Subcutaneous abdominal adipose tissue (tissue), 5 donors: Measurements from ENCODE around the gene PCDHGA11.
"Not testable (repeated sequence)": the region's sequence is repeated elsewhere in the genome, so short reads cannot be mapped to it uniquely, and the experiment has no call there.

Source experiments
- H3K27ac ChIP-seq: one replicate; pipeline ENCODE4 v1.7.0; 2013; ENCODE audit warnings: low read depth, mild to moderate bottlenecking, inconsistent platforms, low read length, moderate library complexity
- H3K27me3 ChIP-seq, 5 donors: one replicate each; pipeline ENCODE4 v1.7.0; 2013; ENCODE audit warnings: low read length in 5 of 5, inconsistent platforms in 1 of 5; ENCODE audit not compliant: control insufficient read depth in 5 of 5, insufficient read depth in 4 of 5
- H3K36me3 ChIP-seq, 5 donors: one replicate each; pipeline ENCODE4 v1.7.0; 2013; ENCODE audit warnings: low read length in 5 of 5; ENCODE audit not compliant: control insufficient read depth in 5 of 5, insufficient read depth in 5 of 5
- H3K4me1 ChIP-seq, 5 donors: one replicate each; pipeline ENCODE4 v1.7.0; 2013; ENCODE audit warnings: low read length in 5 of 5, mild to moderate bottlenecking in 3 of 5, moderate library complexity in 1 of 5; ENCODE audit not compliant: control insufficient read depth in 5 of 5, insufficient read depth in 5 of 5
- H3K4me3 ChIP-seq, 5 donors: one replicate each; pipeline ENCODE4 v1.7.0; 2013; ENCODE audit warnings: low read length in 5 of 5, low read depth in 1 of 5
- H3K9ac ChIP-seq, 5 donors: one replicate each; pipeline ENCODE4 v1.7.0; 2013; ENCODE audit warnings: low read length in 5 of 5, mild to moderate bottlenecking in 4 of 5, moderate library complexity in 3 of 5
- H3K9me3 ChIP-seq, 5 donors: one replicate each; pipeline ENCODE4 v1.7.0; 2013; ENCODE audit warnings: low read length in 5 of 5; ENCODE audit not compliant: control insufficient read depth in 5 of 5
- donor health status: healthy.
- donor health status: healthy.
- donor health status: healthy.
- donor health status: healthy.
- donor health status: healthy.

Gene PCDHGA11

DNA sequence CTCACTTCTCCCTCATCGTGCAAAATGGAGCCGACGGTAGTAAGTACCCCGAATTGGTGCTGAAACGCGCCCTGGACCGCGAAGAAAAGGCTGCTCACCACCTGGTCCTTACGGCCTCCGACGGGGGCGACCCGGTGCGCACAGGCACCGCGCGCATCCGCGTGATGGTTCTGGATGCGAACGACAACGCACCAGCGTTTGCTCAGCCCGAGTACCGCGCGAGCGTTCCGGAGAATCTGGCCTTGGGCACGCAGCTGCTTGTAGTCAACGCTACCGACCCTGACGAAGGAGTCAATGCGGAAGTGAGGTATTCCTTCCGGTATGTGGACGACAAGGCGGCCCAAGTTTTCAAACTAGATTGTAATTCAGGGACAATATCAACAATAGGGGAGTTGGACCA, 10.4 kb downstream of the PCDHGA11 start:
- Histone ChIP-seq H3K36me3 (peaks cover 0 to 4% (median 0%) of the 10 kb centered on the region in 5 donors), H3K4me1 (peaks cover 0 to 16% (median 11%) of the 10 kb centered on the region in 5 donors), H3K9ac (no peak overlapping the region), H3K9me3 (peaks cover 26 to 65% (median 61%) of the 10 kb centered on the region in 5 donors), H3K4me3 (peak overlapping the region; percentile 52 to 76 (median 58)), H3K27me3 (peaks cover 0 to 9% (median 0%) of the 10 kb centered on the region in 5 donors), H3K27ac (no peak overlapping the region)

DNA sequence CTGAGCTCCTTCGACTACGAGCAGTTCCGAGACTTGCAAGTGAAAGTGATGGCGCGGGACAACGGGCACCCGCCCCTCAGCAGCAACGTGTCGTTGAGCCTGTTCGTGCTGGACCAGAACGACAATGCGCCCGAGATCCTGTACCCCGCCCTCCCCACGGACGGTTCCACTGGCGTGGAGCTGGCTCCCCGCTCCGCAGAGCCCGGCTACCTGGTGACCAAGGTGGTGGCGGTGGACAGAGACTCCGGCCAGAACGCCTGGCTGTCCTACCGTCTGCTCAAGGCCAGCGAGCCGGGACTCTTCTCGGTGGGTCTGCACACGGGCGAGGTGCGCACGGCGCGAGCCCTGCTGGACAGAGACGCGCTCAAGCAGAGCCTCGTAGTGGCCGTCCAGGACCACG, 11.5 kb downstream of the PCDHGA11 start:
- peaks cover 16 to 60% (median 54%) of the 10 kb centered on the region in 5 donors for H3K9me3 ChIP-seq
- H3K27me3 ChIP-seq = not testable (repeated sequence)

DNA sequence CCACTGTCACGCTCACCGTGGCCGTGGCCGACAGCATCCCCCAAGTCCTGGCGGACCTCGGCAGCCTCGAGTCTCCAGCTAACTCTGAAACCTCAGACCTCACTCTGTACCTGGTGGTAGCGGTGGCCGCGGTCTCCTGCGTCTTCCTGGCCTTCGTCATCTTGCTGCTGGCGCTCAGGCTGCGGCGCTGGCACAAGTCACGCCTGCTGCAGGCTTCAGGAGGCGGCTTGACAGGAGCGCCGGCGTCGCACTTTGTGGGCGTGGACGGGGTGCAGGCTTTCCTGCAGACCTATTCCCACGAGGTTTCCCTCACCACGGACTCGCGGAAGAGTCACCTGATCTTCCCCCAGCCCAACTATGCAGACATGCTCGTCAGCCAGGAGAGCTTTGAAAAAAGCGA, 11.9 kb downstream of the PCDHGA11 start:
- Histone ChIP-seq H3K4me3 (peak overlapping the region in 1 of 5 donors; percentile 33), H3K9me3 (peaks cover 13 to 58% (median 53%) of the 10 kb centered on the region in 5 donors), H3K4me1 (peaks cover 0 to 16% (median 11%) of the 10 kb centered on the region in 5 donors)
- not testable (repeated sequence) for H3K27ac ChIP-seq, H3K27me3 ChIP-seq, H3K36me3 ChIP-seq, H3K9ac ChIP-seq

More for the DNA sequence above, 11.5 kb downstream of the PCDHGA11 start:
- H3K36me3 ChIP-seq, H3K9ac ChIP-seq, H3K27ac ChIP-seq: not testable (repeated sequence)
- Histone ChIP-seq H3K4me3 (peak overlapping the region; percentile 8 to 76 (median 58)), H3K4me1 (peaks cover 0 to 16% (median 11%) of the 10 kb centered on the region in 5 donors)

DNA sequence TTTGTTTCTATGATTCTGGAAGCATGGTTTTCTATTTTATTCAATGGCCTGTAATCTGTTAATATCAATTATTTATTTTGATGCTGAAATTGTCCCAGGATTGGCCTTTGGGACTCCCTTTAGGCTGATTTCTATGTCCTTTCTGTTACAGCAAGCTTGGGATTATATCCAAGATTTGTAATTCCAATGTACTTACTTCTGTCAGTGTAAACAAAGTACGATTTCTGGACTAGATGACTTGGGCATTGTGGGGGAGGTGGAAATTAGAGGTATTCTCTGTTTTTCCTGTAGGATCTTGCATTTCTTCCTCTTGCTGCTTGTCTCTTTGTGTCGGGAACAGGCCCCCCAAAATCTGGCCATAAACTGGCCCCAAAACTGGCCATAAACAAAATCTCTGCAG, 13.2 kb downstream of the PCDHGA11 start:
- Histone ChIP-seq H3K4me3 (no peak overlapping the region), H3K36me3 (no peaks in the 10 kb centered on the region), H3K4me1 (peaks cover 0 to 16% (median 11%) of the 10 kb centered on the region in 5 donors), H3K9me3 (peaks cover 6 to 48% (median 45%) of the 10 kb centered on the region in 5 donors), H3K27me3 (peaks cover 0 to 9% (median 0%) of the 10 kb centered on the region in 5 donors), H3K9ac (no peak overlapping the region), H3K27ac (no peak overlapping the region)

DNA sequence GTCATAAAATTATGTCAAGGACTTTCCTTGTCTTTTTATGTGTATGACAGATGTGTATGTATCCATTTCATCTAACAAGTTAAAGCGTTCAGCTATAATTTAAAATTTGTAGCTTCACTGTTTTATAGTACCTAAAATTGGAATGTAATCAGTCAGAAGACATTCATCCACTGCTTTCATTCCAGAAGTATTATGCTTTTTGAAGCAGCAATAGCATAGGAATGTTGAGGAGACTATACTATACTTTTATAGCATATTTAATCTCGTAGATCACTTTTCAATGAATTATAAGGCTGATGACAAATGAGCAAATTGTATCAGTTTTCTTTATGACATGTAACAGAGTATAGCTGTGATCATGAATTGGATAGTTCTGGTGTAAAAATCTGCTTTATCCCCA, 16.4 kb downstream of the PCDHGA11 start:
- no peak overlapping the region for H3K27ac ChIP-seq
- H3K9me3 ChIP-seq = peaks cover 5 to 51% (median 42%) of the 10 kb centered on the region in 5 donors

DNA sequence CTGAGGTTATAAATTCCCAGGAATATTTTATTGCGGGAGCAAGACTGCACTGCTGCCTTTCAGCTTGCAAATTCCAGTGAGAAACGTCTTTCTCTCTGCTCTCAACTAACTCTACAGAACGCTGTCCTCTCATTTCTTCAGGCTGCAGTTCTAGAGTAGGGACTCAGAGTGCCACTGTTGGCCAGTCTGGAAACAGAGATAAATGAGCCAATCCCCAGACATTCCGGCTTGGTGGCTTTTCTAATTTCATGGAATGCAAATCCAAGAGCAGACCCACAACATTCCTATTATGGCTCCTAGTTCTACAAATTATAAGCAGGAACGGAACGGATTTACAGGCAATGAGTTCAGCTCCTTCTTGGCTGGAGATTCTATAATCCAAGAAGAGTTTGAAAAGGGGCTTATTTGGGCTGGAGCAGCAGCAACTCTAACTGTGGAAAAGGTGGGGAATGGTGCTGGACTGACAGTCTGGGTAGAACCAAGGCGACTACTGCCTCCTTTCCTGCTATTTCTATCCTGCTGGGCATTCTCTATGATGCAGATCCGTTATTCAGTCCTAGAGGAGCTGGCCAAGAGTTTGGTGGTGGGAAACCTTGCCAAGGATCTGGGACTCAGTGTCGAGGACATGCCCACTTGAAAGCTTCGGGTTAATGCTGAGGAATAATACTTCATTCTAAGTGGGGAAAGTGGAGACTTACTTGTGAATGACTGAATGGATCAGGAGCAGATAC, 18.7 kb downstream of the PCDHGA11 start:
- Histone ChIP-seq H3K9me3 (peaks cover 5 to 45% (median 30%) of the 10 kb centered on the region in 5 donors), H3K27me3 (no peaks in the 10 kb centered on the region), H3K9ac (no peak overlapping the region), H3K36me3 (peaks cover 0 to 3% (median 0%) of the 10 kb centered on the region in 5 donors), H3K4me3 (no peak overlapping the region), H3K27ac (no peak overlapping the region), H3K4me1 (no peaks in the 10 kb centered on the region)

More for the DNA sequence above, 16.4 kb downstream of the PCDHGA11 start:
- Histone ChIP-seq H3K4me3 (no peak overlapping the region), H3K4me1 (no peaks in the 10 kb centered on the region), H3K9ac (no peak overlapping the region), H3K27me3 (no peaks in the 10 kb centered on the region), H3K36me3 (peaks cover 0 to 3% (median 0%) of the 10 kb centered on the region in 5 donors)

DNA sequence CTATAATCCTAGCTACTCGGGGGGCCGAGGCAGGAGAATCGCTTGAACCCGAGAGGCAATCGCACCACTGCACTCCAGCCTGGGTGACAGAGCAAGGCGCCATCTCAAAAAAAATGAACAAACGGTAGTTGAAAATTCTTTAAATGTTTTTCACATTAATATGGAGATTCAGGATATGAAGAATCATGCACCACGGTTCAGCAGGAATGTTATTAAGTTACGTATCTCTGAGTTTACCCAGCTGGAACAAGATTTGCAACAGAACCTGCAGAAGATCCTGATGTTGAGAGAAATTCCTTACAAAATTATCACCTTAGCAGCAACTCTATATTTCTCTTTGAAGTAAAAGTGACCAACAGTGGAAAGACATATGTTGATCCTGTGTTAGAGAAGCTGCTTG, 19.5 kb downstream of the PCDHGA11 start:
- Histone ChIP-seq H3K27ac (no peak overlapping the region), H3K9me3 (peaks cover 5 to 39% (median 26%) of the 10 kb centered on the region in 5 donors), H3K36me3 (peaks cover 0 to 3% (median 0%) of the 10 kb centered on the region in 5 donors), H3K4me1 (no peaks in the 10 kb centered on the region), H3K9ac (no peak overlapping the region), H3K4me3 (no peak overlapping the region), H3K27me3 (no peaks in the 10 kb centered on the region)

DNA sequence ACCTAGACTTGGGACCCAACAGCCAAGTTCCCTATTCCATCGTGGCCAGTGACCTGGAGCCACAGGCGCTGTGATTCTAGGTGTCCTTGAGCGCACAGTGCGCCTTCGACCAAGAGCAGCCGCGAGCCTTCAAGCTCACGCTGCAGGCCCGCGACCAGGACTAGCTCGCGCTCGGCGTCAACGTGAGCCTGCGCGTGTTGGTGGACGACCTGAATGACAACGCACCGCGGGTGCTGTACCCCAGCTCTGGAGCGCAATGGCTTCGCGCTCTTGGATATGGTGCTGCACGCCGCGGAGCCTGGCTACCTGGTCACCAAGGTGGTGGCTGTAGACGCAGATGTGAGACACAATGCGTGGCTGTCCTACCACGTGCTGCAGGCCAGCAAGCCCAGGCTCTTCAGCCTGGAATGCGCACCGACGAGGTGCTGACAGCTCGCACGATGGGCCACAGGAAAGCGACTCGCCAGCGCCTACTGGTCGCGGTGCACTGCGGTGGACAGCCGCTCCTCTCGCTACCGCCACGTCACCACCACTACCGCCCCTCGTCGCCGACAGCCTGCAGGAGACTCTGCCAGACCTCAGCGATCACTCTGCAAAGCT, 20.8 kb downstream of the PCDHGA11 start:
- no peaks in the 10 kb centered on the region for H3K4me1 ChIP-seq
- H3K9ac ChIP-seq = no peak overlapping the region
- no peaks in the 10 kb centered on the region for H3K27me3 ChIP-seq
- H3K27ac ChIP-seq = no peak overlapping the region
- peaks cover 5 to 33% (median 19%) of the 10 kb centered on the region in 5 donors for H3K9me3 ChIP-seq
- peaks cover 0 to 3% (median 0%) of the 10 kb centered on the region in 5 donors for H3K36me3 ChIP-seq
- peak overlapping the region in 4 of 5 donors; percentile 11 to 24 (median 14) for H3K4me3 ChIP-seq

DNA sequence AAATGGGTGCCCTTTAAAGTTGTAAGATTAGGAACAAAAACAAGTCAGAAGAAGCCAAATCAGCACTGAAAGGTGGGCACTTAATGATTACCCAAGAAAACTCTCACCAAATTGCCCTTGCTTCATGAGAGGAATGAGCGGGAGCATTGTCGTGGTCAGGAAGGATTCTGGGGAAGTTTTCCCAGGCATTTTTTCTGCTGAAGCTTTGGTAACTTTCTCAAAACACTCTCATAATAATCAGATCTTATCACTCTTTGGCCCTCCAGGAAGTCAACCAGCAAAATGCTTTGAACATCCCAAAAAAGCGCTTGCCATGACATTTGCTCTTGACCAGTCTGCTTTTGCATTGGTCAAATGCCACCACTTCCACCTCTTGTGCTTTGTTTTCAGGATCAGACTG, 44.5 kb downstream of the PCDHGA11 start:
- H3K4me3 ChIP-seq = no peak overlapping the region
- no peaks in the 10 kb centered on the region for H3K4me1 ChIP-seq
- no peak overlapping the region for H3K27ac ChIP-seq
- no peaks in the 10 kb centered on the region for H3K27me3 ChIP-seq
- no peak overlapping the region for H3K9ac ChIP-seq
- H3K9me3 ChIP-seq = no peaks in the 10 kb centered on the region
- H3K36me3 ChIP-seq = peaks cover 0 to 2% (median 0%) of the 10 kb centered on the region in 5 donors
